Upper lobe of right lung (tissue), 1 donor: ENCODE data around the gene HIVEP3. TPM values are rescaled to one million over a fixed set of nuclear protein-coding genes. Genes with fewer than 3 reads are reported as not detected.

Experiments
- ATAC-seq: fragments of 200-7000 bp; cut with Tn5 transposase; one replicate; pipeline ENCODE4 v1.9.1; 2020; ENCODE audit warnings: mild to moderate bottlenecking, moderate library complexity
- DNase-seq: peaks from one replicate; pipeline ENCODE4 v3.0.0-alpha.2; 2020
- H3K27ac ChIP-seq: fragments of 200-600 bp; one replicate; pipeline ENCODE4 v1.8.0; 2022
- H3K27me3 ChIP-seq: fragments of 200-600 bp; one replicate; pipeline ENCODE4 v1.8.0; 2022; ENCODE audit warnings: mild to moderate bottlenecking
- H3K36me3 ChIP-seq: fragments of 200-600 bp; one replicate; pipeline ENCODE4 v1.8.0; 2022
- H3K4me1 ChIP-seq: fragments of 200-600 bp; one replicate; pipeline ENCODE4 v1.8.0; 2022
- H3K4me3 ChIP-seq: fragments of 200-600 bp; one replicate; pipeline ENCODE4 v1.8.0; 2022; ENCODE audit warnings: mild to moderate bottlenecking
- H3K9me3 ChIP-seq: fragments of 200-600 bp; one replicate; pipeline ENCODE4 v1.8.0; 2022
- intact Hi-C: fragments of 100-400 bp; cut with DNase I; formaldehyde crosslinking; loops from one replicate; pipeline ENCODE4 v1.11.0; 2022
- total RNA-seq: library from RNA; stranded (reverse); fragmentation: NEBNext Ultra II Directional; extraction: Animal tissue kit (Norgen Biotek cat#: 25700); gene quantifications from one replicate; pipeline ENCODE4 v1.2.1, GENCODE V29; 2021
- TF ChIP-seq, protein P1 (sequence below): fragments of 200-600 bp; IDR thresholded peaks from one replicate; pipeline ENCODE4 v1.8.0; 2022; ENCODE audit warnings: antibody characterized with exemption
- donor health status: DM: no; HTN: yes; CAD: no; lungs with severe emphysema.

The HIVEP3 gene
- total RNA-seq, 1 donor from 2014 or later, result 16.6 TPM

DNA sequence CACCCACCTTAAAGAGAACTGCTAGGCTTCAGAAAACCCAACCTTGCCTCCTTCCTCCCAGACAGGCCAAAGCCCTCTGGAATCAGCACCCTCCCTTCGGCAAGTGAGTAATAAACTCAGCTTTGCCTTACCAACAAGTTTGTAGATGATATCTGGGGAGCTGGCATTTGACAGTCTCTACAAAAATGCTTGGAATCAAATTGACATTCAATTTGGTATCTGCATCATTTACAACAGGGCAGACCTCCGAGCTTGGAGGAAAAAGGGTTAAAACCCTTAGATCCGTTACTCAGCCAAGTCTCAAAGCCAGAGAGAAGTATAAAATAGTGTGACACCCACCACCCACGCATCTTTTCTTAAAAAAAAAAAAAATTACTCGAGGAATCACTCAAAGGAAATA, 285.0 kb downstream of the HIVEP3 start:
- Histone ChIP-seq H3K27ac (no peak overlapping the region), H3K4me1 (no peaks in the 10 kb centered on the region), H3K36me3 (no peaks in the 10 kb centered on the region), H3K27me3 (no peaks in the 10 kb centered on the region), H3K9me3 (no peaks in the 10 kb centered on the region), H3K4me3 (no peak overlapping the region)
- DNase-seq (no peak), ATAC-seq (no peak)
- intact Hi-C loops, result no loop called here
- TF ChIP-seq, protein P1, sequence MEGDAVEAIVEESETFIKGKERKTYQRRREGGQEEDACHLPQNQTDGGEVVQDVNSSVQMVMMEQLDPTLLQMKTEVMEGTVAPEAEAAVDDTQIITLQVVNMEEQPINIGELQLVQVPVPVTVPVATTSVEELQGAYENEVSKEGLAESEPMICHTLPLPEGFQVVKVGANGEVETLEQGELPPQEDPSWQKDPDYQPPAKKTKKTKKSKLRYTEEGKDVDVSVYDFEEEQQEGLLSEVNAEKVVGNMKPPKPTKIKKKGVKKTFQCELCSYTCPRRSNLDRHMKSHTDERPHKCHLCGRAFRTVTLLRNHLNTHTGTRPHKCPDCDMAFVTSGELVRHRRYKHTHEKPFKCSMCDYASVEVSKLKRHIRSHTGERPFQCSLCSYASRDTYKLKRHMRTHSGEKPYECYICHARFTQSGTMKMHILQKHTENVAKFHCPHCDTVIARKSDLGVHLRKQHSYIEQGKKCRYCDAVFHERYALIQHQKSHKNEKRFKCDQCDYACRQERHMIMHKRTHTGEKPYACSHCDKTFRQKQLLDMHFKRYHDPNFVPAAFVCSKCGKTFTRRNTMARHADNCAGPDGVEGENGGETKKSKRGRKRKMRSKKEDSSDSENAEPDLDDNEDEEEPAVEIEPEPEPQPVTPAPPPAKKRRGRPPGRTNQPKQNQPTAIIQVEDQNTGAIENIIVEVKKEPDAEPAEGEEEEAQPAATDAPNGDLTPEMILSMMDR, result no peak

DNA sequence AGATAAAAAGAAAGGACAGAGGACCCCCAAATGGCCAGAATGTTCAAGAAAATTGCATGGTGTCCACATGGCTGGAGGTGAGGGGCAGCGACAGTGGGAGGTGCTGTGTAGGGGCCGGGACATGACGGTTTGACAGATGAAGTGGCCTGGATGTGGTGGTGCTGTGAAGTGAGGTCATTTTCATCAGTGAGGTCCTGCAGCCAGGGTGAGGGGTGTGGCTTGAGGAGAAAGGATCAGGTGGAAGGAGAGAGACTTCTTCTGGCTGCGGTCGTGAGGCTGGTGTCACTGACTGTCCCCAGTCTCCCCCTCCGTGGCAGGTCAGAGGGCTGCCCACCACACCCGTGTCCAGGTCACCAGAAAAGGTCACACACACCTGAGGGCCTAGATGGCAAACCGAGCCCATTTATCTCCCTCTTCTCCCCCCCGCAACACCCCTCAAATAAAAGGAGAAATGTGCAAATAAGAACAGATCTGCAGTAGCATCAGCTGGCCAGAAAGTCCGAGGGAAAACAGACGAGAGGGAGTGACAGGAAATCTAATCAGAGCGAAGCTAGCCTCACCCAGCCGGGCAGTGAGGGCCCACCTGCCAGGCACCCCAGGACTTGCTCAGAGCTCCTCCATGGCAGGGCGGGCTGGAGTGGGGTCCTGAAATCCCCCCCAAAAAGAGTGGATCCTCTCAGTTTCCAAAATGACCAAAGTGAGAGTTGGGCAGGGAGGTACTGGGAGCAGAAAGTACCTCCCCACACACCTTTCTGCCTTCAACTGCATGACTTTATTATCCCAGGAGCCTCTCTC, 285.7 kb downstream of the HIVEP3 start:
- no peak for ATAC-seq
- no peaks in the 10 kb centered on the region for H3K9me3 ChIP-seq
- no peak for DNase-seq
- TF ChIP-seq, protein P1, result no peak
- no peaks in the 10 kb centered on the region for H3K27me3 ChIP-seq
- no peaks in the 10 kb centered on the region for H3K4me1 ChIP-seq
- no peak overlapping the region for H3K27ac ChIP-seq
- intact Hi-C loops, result no loop called here
- H3K4me3 ChIP-seq, result no peak overlapping the region
- no peaks in the 10 kb centered on the region for H3K36me3 ChIP-seq

DNA sequence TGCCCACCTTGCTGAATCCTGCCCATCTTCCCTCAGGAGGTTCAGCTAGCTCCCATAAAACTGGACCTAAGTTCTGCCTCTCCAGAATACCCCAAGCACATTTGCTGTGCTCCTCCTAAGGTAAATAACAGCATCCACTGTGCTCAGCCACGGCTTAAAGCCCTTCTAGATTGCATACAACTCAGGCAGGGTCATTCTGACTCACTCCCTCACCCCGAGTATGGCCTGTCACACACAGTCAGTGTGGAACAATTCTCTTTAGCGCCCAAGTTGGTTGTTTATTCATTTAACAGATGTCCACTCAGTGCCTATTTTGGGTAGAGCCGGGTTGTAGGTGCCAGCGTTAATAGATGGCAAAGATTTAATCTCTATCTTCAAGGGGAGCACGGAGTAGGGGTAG, 286.8 kb downstream of the HIVEP3 start:
- intact Hi-C loops, result no loop called here
- TF ChIP-seq, protein P1, result no peak
- Histone ChIP-seq H3K27me3 (no peaks in the 10 kb centered on the region), H3K27ac (no peak overlapping the region), H3K36me3 (no peaks in the 10 kb centered on the region), H3K4me1 (no peaks in the 10 kb centered on the region), H3K4me3 (no peak overlapping the region), H3K9me3 (no peaks in the 10 kb centered on the region)
- ATAC-seq (no peak), DNase-seq (no peak)

DNA sequence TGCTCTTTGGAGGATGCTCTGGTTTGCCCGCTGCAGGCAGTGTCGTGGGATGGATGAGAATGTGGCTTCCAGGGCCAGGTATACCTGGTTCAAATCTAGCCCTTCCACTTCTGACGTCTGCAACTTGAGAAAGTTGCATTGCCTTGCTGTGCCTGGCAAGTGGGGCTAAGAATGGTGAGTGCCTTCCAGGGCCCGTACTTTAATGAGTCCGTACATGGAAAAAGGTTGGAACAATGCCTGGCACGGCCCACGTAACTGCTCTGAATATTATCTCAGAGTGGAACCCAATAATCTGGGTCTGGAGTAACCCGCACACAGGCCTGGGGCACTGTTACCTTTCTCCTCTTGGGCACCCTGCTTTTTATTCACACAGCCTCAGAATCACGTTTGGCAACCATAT, 287.6 kb downstream of the HIVEP3 start:
- TF ChIP-seq, protein P1, result no peak
- intact Hi-C loops, result no loop called here
- Histone ChIP-seq H3K27me3 (no peaks in the 10 kb centered on the region), H3K27ac (no peak overlapping the region), H3K36me3 (no peaks in the 10 kb centered on the region), H3K9me3 (no peaks in the 10 kb centered on the region), H3K4me3 (no peak overlapping the region), H3K4me1 (peaks cover 3% of the 10 kb centered on the region)
- ATAC-seq (peak; percentile 34), DNase-seq (no peak)

DNA sequence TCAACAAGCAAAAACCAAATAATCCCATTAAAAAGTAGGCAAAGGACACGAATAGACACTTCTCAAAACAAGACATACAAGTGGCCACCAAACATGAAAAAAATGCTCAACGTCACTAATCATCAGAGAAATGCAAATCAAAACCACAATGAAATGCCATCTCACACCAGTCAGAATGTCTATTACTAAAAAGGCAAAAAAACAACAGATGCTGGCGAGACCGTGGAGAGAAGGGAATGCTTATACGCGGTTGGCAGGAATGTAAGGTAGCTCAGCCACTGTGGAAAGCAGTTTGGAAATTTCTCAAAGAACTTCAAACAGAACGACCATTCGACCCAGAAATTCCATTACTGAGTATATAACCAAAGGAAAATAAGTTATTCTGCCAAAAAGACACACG, 289.2 kb downstream of the HIVEP3 start:
- H3K4me1 ChIP-seq, result peaks cover 3% of the 10 kb centered on the region
- H3K27me3 ChIP-seq, result no peaks in the 10 kb centered on the region
- H3K9me3 ChIP-seq, result no peaks in the 10 kb centered on the region
- DNase-seq, result no peak
- ATAC-seq, result no peak
- intact Hi-C loops, result no loop called here
- H3K4me3 ChIP-seq, result no peak overlapping the region
- no peak overlapping the region for H3K27ac ChIP-seq
- TF ChIP-seq, protein P1, result no peak
- H3K36me3 ChIP-seq, result no peaks in the 10 kb centered on the region
